ENCODE results near the gene VTI1A.
A peak's percentile ranks its signal among the peaks of the same experiment; 100 is the strongest.

Gene VTI1A

GRCh38 chr10:112767156-112767555, 320.1 kb downstream of the VTI1A start:
- DNase-seq = no peak

DNA sequence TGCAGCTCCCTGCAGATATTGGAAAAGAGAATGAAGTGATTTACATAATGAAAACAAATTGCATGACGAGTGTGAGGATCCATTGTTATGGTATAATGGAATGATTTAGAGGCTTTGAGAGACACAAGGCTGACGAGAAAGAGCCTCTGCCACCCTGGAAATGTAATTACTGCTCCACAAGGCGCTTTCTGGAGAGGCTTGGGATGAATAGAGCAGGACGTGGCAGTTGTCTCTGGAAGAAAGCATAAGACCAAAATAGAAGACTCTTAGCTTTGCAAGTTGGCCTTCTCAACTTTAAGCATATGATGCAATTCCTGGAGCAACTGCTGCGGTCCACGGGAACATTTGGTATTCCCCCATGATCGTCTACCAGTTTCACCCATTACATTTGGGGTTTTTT, 321.1 kb downstream of the VTI1A start:
- no peak for DNase-seq

- no peak for DNase-seq
Observed at GRCh38 chr10:112769081-112769480, 322.1 kb downstream of the VTI1A start.

DNA sequence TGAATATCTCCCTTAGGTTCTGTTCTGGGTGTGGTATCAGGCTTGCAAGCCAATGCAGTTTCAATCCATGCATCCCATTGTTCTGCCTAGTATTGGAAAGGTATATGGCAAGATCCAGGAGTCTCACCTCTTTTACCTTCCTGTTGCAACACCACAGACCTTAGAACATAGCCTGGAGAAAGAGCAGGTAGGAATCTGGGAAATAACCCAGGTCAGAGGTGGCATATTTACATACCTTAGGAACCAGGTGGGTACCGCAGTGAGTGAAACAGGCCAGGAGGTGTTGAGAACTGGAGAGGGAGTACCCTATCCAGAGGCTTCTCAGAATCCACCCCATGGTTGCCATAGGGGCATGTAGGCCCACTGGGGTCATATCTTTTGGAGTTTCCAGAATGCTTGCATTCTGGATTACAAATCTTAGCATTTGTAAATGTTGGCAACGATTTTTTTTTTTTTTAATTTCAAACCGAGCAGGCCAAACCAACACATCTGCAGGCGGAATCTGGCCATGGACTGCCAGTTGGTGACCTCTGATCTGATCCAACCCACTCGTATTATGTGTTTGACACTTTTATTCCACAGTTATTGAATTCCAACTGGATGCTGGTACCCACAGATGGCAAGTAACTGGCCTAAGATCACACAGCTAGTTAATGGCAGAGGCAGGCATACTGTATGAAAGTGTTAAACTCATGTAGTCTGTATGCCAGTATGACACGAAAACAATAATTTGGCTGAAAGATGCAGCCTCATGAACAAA, 322.8 kb downstream of the VTI1A start:
- DNase-seq = no peak

DNA sequence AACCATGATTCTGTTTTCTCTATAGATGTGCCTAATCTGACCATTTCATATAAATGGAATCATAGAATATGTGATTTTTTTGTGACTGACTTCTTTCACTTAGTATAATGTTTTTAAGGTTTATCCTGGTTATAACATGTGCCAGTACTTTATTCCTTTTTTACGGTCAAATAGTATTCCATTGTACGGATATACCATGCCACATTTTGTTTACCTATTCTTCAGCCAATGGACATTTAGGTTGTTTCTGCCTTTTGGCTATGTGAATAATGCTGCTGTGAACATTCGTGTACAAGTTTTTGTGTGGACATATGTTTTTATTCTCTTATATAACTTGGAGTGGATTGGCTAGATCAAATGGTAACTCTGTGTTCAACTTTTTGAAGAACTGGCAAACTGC, 324.7 kb downstream of the VTI1A start:
- no peak for DNase-seq

GRCh38 chr10:112773783-112774182, 326.8 kb downstream of the VTI1A start:
- no peak for DNase-seq

- no peak for DNase-seq
Observed at GRCh38 chr10:112774210-112774609, 327.2 kb downstream of the VTI1A start.

DNA sequence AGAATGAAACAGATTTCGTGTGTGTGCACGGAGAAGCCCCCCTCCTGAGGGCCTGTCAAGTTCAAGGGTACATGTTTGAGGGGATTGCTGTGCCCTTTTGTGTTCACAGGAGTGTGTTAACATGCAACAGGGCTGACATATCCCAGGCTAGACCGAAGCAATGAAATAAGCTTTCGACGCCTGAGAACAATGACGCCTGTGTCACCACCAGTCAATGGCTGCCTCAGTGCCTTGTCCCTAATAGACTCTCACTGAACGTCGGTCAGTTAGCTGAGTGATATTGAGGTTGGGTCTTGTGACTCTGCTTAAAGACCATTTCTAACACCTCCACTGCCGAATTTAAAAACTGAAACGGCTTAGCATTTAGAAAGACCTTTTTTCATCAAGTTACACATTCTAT, 327.8 kb downstream of the VTI1A start:
- DNase-seq = peak; percentile 9

- no peak for DNase-seq
Observed at GRCh38 chr10:112775381-112775780, 328.4 kb downstream of the VTI1A start.

GRCh38 chr10:112775892-112776674, 329.1 kb downstream of the VTI1A start:
- DNase-seq = peak; percentile 60

- no peak for DNase-seq
Observed at GRCh38 chr10:112778579-112778978, 331.6 kb downstream of the VTI1A start.

DNA sequence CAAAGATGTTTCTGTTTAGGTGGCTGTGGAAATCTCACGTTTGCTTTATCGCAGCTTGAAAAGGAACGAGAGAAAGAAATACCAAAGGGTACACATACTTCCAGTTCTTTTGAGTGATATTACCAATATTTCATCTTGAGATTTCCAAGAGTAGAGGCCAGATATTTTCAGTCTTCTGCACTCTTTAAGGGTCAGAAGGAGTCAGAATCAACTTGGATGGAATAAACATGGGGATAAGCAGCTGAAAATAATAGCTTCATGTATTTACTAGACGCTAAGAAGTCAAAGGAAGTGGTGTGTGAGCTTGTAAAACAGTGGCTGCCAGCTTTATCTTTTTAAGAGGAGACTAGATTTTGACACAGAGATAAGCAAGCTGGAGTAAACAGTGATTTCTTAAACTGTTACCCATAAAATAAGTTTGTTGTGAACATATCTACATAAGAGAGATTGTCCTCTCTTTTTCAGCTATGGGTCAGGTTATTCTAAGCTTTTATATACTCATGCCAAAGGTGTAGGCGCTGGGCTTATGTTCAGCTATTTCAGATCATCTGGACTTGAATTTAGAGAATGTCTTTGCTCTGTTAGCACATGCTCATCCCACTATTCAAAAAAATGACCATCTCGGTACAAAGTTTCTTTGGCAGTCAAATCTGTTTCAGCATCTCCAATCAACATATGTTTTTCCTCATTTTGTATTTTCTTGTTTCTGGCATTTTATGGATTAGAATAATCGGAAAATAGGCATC, 332.2 kb downstream of the VTI1A start:
- no peak for DNase-seq

GRCh38 chr10:112782200-112782907, 335.3 kb downstream of the VTI1A start:
- DNase-seq = no peak

DNA sequence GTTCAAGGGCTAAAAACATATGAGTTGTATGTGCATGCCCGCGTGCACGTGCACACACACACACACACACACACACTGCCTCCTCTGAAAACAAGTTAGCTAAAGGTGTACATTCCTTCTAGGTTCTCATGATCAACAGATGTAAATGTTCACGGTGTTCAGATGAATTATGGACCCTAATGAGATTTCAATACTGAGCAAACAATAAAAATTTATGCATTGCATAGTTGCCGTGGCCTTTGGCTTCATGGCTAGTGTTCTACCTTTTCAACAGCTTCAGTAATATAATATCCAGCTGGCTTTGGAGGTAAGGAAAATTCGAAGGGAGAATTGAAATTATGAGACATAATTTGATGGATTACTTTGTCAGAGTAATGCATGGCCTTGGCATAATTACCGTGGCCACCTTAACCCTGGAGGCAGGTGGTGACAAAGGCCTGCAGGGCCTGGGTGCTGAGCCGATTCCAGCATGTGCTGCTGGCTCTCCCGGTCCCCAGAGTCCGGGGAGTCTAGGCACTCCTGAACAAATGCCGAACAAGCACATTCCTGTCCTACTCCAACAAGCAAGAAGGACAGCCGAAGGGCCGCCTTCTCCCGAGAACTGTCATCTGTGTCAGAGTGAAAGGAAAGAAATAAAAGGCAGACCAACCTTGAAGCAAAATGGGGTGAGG, 336.5 kb downstream of the VTI1A start:
- DNase-seq = no peak

DNA sequence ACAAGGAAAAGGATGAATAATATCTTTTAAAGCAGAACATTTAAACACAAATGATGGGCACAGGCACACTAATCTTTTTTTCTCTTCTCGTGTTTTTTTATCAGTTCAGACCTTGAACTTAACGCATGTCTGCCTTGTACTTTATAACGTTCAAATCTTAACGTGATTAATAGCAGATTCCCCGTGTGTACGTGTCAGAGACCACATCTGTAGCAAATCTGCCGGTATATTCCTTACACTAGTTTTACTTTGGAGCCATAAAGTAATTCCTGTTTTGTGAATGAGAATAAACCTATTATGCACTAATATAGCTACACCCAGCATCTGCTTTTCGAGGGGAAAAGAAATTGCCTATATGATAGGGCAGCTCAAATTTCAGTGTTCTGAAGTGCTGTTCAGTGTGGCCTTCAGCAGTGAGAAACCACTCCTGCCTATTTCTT, 337.0 kb downstream of the VTI1A start:
- DNase-seq = peak; percentile 46

DNA sequence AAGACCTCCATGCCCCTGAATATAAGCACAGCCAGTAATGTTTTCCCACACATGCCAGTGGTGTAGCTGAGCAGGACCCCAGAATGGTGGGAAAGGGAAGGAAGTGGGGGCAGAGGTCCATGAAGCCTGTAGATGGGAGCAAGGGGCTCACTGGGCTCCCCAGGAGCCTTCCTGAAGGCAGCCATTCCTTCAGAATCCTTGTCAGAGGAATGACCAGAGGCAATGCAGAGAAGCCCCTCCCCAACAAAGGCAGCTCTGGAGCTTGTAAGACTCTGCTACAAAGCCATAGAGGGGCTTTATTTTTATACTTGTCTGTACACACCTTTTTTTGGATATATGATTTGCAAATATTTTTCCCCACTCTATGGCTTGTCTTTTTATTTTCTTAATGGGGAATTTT, 338.1 kb downstream of the VTI1A start:
- no peak for DNase-seq

- DNase-seq = no peak
Observed at GRCh38 chr10:112789248-112789647, 342.2 kb downstream of the VTI1A start.

DNA sequence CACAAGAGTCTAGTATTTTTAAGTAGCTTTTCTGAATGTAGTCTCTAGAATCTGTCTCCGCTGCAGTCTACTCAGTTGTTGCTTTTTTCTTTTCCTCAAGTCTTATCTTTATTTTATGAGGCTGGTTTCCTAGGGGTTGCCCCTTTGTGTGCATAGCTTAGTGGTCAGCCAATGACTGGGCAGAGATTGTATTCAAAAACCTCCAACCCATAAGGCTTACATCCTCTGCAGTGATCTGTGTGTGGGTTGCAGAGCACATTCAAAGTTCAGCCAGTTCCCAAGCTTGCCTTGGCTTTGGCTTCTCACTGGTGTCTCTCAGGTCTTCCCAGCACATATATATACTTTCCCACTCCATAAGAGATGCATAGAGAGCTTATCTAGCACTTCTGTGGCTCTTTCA, 343.0 kb downstream of the VTI1A start:
- no peak for DNase-seq

- DNase-seq = no peak
Observed at GRCh38 chr10:112790921-112791320, 343.9 kb downstream of the VTI1A start.

DNA sequence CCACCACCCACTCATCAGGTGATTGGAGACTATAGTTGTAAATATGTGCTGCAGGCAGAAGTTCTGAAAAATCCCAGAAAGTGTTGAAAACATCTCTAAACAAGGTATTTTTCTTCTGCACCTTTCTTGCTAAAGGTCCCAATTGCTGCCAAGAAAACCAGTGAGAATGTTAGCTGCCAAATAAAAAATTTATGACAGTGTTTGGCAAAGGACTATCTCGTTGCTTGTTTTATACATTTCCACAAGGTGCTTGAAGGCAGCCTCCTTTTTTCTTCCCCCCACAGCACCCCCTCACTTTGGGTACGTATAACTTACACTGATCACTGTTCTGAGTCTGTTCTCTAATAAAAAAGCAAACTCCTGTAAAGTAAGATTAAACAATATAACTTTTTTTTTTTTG, 344.4 kb downstream of the VTI1A start:
- DNase-seq = no peak

DNA sequence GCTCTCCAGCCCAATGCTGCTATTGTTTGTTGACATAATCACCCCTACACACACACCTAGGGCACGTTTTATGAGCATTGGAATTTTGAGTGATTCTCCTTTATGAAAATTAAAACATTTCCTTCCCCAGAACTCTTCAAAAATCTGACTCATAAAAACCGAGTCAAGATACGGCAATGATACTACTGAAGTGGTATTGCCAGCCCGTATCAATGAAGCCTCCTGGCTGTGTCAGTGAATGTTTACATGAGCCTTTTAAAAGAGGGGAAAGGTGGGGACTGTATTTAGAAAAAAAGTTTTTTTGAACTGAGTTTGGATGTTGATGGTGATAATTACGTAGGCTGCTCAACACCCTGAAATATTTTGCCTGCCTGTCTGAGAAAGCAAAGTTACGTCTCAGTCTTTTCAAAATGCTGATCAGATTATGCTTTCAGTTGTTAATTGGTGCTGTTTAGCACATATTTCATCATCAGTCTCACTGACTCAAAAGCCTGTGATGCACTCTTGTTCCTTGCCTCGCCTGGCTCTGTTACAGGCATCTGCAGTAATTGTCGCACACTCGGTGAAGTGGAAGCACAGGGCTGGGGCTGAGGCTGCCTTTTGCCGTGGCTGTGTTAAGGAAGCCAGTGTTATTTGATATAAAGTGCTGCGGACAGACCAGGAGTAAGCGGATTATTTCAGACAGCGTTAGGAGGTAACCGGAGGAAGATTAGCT, 345.6 kb downstream of the VTI1A start:
- no peak for DNase-seq
